WTC11 (cell line): Measurements from ENCODE around the gene TTC39B. TPM values are rescaled to one million over a fixed set of nuclear protein-coding genes. Genes with fewer than 3 reads are reported as not detected.

ENCODE experiments used
- ATAC-seq: fragments of 200-7000 bp; cut with Tn5 transposase; 2 replicates; pipeline ENCODE4 v1.10.0; 2021; ENCODE audit warnings: mild to moderate bottlenecking, moderate library complexity
- CTCF ChIA-PET: fragments of 300-600 bp; sonication (Branson Sonifier 250); formaldehyde crosslinking; loops from one replicate; lab custom pipeline; 2021; ENCODE audit warnings: antibody characterized with exemption; lab: Charles Lee
- POLR2A ChIA-PET: fragments of 350-600 bp; sonication (Branson Sonifier 250); formaldehyde crosslinking; loops from one replicate; lab custom pipeline; 2021; ENCODE audit warnings: antibody characterized with exemption; lab: Charles Lee
- DNase-seq: peaks from one replicate; pipeline ENCODE4 v3.0.0; 2021; ENCODE audit warnings: low spot score
- H3K27ac Mint-ChIP-seq: 2 replicates; pipeline ENCODE4 v1.8.0; 2021; ENCODE audit warnings: mixed read lengths
- H3K27me3 Mint-ChIP-seq: 2 replicates; pipeline ENCODE4 v1.8.0; 2021; ENCODE audit warnings: low read depth, mild to moderate bottlenecking, moderate library complexity, mixed read lengths
- H3K36me3 Mint-ChIP-seq: 2 replicates; pipeline ENCODE4 v1.8.0; 2021; ENCODE audit warnings: mixed read lengths
- H3K4me1 Mint-ChIP-seq: 2 replicates; pipeline ENCODE4 v1.8.0; 2022; ENCODE audit warnings: mixed read lengths
- H3K4me3 Mint-ChIP-seq: 2 replicates; pipeline ENCODE4 v1.8.0; 2021; ENCODE audit warnings: mild to moderate bottlenecking, moderate library complexity, mixed read lengths
- H3K9me3 Mint-ChIP-seq: 2 replicates; pipeline ENCODE4 v1.8.0; 2021; ENCODE audit warnings: mixed read lengths
- ATF1 ChIP-seq: sonication (generic); formaldehyde crosslinking; IDR thresholded peaks from 2 replicates; pipeline ENCODE4 v1.8.1; 2023; ENCODE audit warnings: mild to moderate bottlenecking, moderate library complexity, missing genetic modification reagents
- CBFB ChIP-seq: sonication (generic); formaldehyde crosslinking; IDR thresholded peaks from 2 replicates; pipeline ENCODE4 v1.8.1; 2022; ENCODE audit warnings: mild to moderate bottlenecking, low read depth, missing genetic modification reagents
- E2F4 ChIP-seq: sonication (generic); formaldehyde crosslinking; IDR thresholded peaks from 2 replicates; pipeline ENCODE4 v1.8.1; 2022; ENCODE audit warnings: low read depth, mild to moderate bottlenecking, moderate library complexity, missing genetic modification reagents, borderline replicate concordance
- FOXJ3 ChIP-seq: sonication (generic); formaldehyde crosslinking; IDR thresholded peaks from 2 replicates; pipeline ENCODE4 v1.9.0; 2021; ENCODE audit warnings: missing genetic modification reagents, mild to moderate bottlenecking, borderline replicate concordance
- FOXK1 ChIP-seq: sonication (generic); formaldehyde crosslinking; IDR thresholded peaks from 2 replicates; pipeline ENCODE4 v1.8.0; 2022; ENCODE audit warnings: mild to moderate bottlenecking, moderate library complexity, missing genetic modification reagents
- GABPB1 ChIP-seq: sonication (generic); formaldehyde crosslinking; IDR thresholded peaks from 2 replicates; pipeline ENCODE4 v1.8.1; 2023; ENCODE audit warnings: mild to moderate bottlenecking, missing genetic modification reagents
- IRF2 ChIP-seq: sonication (generic); formaldehyde crosslinking; IDR thresholded peaks from 2 replicates; pipeline ENCODE4 v1.8.0; 2022; ENCODE audit warnings: low read depth, missing genetic modification reagents, borderline replicate concordance
- KAT7 ChIP-seq: sonication (generic); formaldehyde crosslinking; IDR thresholded peaks from 2 replicates; pipeline ENCODE4 v1.8.1; 2023; ENCODE audit warnings: missing genetic modification reagents, mild to moderate bottlenecking, borderline replicate concordance
- NFYB ChIP-seq: sonication (generic); formaldehyde crosslinking; conservative IDR thresholded peaks from 2 replicates; pipeline ENCODE4 v1.8.0; 2022; ENCODE audit warnings: low read depth, missing genetic modification reagents
- OVOL2 ChIP-seq: fragments of 250-450 bp; sonication (Bioruptor Pico); IDR thresholded peaks from 2 replicates; pipeline ENCODE4 v1.9.0; 2021; ENCODE audit warnings: mild to moderate bottlenecking, borderline replicate concordance
- PRRX2 ChIP-seq: fragments of 250-450 bp; sonication (Bioruptor Pico); IDR thresholded peaks from 2 replicates; pipeline ENCODE4 v1.8.0; 2021; ENCODE audit warnings: mild to moderate bottlenecking
- TCF7 ChIP-seq: sonication (generic); formaldehyde crosslinking; IDR thresholded peaks from 2 replicates; pipeline ENCODE4 v1.8.0; 2022; ENCODE audit warnings: mild to moderate bottlenecking, low read depth, missing genetic modification reagents, moderate library complexity
- USF2 ChIP-seq: sonication (generic); formaldehyde crosslinking; IDR thresholded peaks from 2 replicates; pipeline ENCODE4 v1.8.1; 2023; ENCODE audit warnings: mild to moderate bottlenecking, missing genetic modification reagents, moderate library complexity
- ZNF121 ChIP-seq: sonication (generic); formaldehyde crosslinking; IDR thresholded peaks from 2 replicates; pipeline ENCODE4 v1.8.0; 2023; ENCODE audit warnings: missing genetic modification reagents
- ZNF396 ChIP-seq: fragments of 250-450 bp; sonication (Bioruptor Pico); IDR thresholded peaks from 2 replicates; pipeline ENCODE4 v1.8.0; 2021; ENCODE audit warnings: mild to moderate bottlenecking, moderate library complexity, borderline replicate concordance
- ZNF416 ChIP-seq: fragments of 250-450 bp; sonication (Bioruptor Pico); IDR thresholded peaks from 2 replicates; pipeline ENCODE4 v1.9.0; 2021; ENCODE audit warnings: mild to moderate bottlenecking, inconsistent platforms
- ZNF671 ChIP-seq: fragments of 250-450 bp; sonication (Bioruptor Pico); IDR thresholded peaks from 2 replicates; pipeline ENCODE4 v1.8.0; 2021; ENCODE audit warnings: mild to moderate bottlenecking
- ZSCAN18 ChIP-seq: fragments of 250-450 bp; sonication (Bioruptor Pico); IDR thresholded peaks from 2 replicates; pipeline ENCODE4 v2.1.2; 2022; ENCODE audit warnings: mild to moderate bottlenecking, moderate library complexity
- total RNA-seq: library from RNA; stranded (reverse); gene quantifications from 3 replicates; pipeline ENCODE4 v1.2.3, GENCODE V29; 2021
- TF ChIP-seq, protein P1 (sequence below): sonication (generic); formaldehyde crosslinking; IDR thresholded peaks from 2 replicates; pipeline ENCODE4 v1.8.0; 2022; ENCODE audit warnings: mild to moderate bottlenecking, missing genetic modification reagents
- TF ChIP-seq, protein P2 (sequence below): sonication (generic); formaldehyde crosslinking; IDR thresholded peaks from 2 replicates; pipeline ENCODE4 v1.8.1; 2022; ENCODE audit warnings: missing genetic modification reagents, borderline replicate concordance
- TF ChIP-seq, protein P3 (sequence below): fragments of 250-450 bp; sonication (Bioruptor Pico); IDR thresholded peaks from 2 replicates; pipeline ENCODE4 v1.9.0; 2021; ENCODE audit warnings: mild to moderate bottlenecking

The TTC39B gene
- total RNA-seq, 1 experiment from 2014 or later: 12.5 TPM

GRCh38 chr9:15306757-15307522 is at the start of gene TTC39B (continued):
- TF ChIP-seq ZSCAN18 (no peak), NFYB (CRISPR knock-in tag) (no peak), USF2 (CRISPR knock-in tag) (no peak), FOXJ3 (CRISPR knock-in tag) (no peak), KAT7 (CRISPR knock-in tag) (peak; percentile 38; the same call in 1 of the 2 replicates), ZNF416 (no peak), FOXK1 (no peak), IRF2 (CRISPR knock-in tag) (no peak), TCF7 (CRISPR knock-in tag) (no peak), ZNF396 (CRISPR knock-in tag) (no peak), OVOL2 (CRISPR knock-in tag) (no peak), CBFB (CRISPR knock-in tag) (0 out of 2 replicates have a peak, but pooled peaks have one; percentile 7), ZNF121 (CRISPR knock-in tag) (no peak), ZNF671 (no peak), ATF1 (CRISPR knock-in tag) (no peak), PRRX2 (CRISPR knock-in tag) (no peak)
- TF ChIP-seq, protein P1, sequence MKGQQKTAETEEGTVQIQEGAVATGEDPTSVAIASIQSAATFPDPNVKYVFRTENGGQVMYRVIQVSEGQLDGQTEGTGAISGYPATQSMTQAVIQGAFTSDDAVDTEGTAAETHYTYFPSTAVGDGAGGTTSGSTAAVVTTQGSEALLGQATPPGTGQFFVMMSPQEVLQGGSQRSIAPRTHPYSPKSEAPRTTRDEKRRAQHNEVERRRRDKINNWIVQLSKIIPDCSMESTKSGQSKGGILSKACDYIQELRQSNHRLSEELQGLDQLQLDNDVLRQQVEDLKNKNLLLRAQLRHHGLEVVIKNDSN: no peak
- TF ChIP-seq, protein P2, sequence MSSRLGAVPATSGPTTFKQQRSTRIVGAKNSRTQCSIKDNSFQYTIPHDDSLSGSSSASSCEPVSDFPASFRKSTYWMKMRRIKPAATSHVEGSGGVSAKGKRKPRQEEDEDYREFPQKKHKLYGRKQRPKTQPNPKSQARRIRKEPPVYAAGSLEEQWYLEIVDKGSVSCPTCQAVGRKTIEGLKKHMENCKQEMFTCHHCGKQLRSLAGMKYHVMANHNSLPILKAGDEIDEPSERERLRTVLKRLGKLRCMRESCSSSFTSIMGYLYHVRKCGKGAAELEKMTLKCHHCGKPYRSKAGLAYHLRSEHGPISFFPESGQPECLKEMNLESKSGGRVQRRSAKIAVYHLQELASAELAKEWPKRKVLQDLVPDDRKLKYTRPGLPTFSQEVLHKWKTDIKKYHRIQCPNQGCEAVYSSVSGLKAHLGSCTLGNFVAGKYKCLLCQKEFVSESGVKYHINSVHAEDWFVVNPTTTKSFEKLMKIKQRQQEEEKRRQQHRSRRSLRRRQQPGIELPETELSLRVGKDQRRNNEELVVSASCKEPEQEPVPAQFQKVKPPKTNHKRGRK (CRISPR knock-in tag): no peak
- TF ChIP-seq, protein P3, sequence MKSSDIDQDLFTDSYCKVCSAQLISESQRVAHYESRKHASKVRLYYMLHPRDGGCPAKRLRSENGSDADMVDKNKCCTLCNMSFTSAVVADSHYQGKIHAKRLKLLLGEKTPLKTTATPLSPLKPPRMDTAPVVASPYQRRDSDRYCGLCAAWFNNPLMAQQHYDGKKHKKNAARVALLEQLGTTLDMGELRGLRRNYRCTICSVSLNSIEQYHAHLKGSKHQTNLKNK: 0 out of 2 replicates have a peak, but pooled peaks have one; percentile 36

DNA sequence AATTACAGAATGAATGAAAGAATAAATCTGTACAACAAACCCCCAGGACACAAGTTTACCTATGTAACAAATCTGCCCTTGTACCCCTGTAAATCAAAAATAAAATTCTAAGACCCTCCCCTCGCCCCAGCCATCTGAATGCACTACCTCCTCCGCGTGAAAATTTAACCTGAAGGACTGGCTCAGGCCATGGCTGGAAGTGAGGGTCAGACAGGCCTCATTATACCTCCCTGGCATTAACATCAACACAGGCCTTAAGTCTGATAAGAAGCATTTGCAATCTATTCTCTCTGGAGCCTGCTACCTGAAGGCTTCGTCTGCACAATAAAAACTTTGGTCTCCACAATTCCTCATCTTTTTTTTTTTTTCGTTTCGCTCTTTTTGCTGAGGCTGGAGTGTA is 48.7 kb upstream of the TTC39B start:
- Mint-ChIP-seq H3K4me3 (no peak overlapping the region), H3K36me3 (peaks cover 11% of the 10 kb centered on the region), H3K4me1 (peaks cover 37% of the 10 kb centered on the region), H3K27me3 (no peaks in the 10 kb centered on the region; the same call in 1 of the 2 replicates), H3K27ac (peak overlapping the region; percentile 80), H3K9me3 (peaks cover 36% of the 10 kb centered on the region)
- TF ChIP-seq E2F4 (CRISPR knock-in tag) (no peak), GABPB1 (CRISPR knock-in tag) (no peak), CBFB (CRISPR knock-in tag) (no peak), PRRX2 (CRISPR knock-in tag) (no peak)
- DNase-seq: no peak
- CTCF ChIA-PET: interaction anchor here (0.5 to 1.4 kb wide), 6 partner anchors 45 to 267 kb away, joined by 3 to 8 read pairs (median 4); partner anchors contain the start of gene TTC39B
- ATAC-seq: peak; percentile 34
- POLR2A ChIA-PET: no interaction called here
